ENCODE results near the gene FAM193B. TPM values are rescaled to one million over a fixed set of nuclear protein-coding genes. Genes with fewer than 3 reads are reported as not detected.

Gene FAM193B
- total RNA-seq, 1 donor from 2014 or later: 72.4 TPM

DNA sequence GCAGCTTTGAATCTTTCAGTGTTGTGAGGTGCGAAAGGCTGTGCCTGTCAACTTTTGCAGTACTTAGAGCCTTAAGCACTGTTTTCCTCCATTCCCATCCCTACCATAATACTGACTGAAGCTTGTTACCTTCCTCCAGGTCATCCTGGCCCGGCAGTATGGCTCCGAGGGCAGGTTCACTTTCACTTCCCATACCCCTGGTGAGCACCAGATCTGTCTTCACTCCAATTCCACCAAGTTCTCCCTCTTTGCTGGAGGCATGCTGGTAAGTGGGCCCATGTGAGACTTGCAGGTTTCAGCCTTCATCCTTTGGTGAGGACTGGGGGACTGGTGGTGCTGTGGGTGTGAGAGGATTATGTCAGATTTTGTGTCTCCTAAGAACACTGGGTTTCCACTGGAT lies 39.1 kb upstream of the FAM193B start:
- Histone ChIP-seq H3K4me1 (peaks cover 30% of the 10 kb centered on the region), H3K9me3 (no peaks in the 10 kb centered on the region), H3K27me3 (no peaks in the 10 kb centered on the region), H3K36me3 (peaks cover 3 to 37% of the 10 kb centered on the region in 2 donors), H3K4me3 (peak overlapping the region in 1 of 2 donors; percentile 97), H3K27ac (no peak overlapping the region)
- DNase-seq (ENCODE audit: extremely low spot score in 2 of 2): no peak
- no peak for TF ChIP-seq POLR2A (IDR thresholded peaks at IDR 0.05)
- intact Hi-C loops (cut with DNase I): no loop called here

DNA sequence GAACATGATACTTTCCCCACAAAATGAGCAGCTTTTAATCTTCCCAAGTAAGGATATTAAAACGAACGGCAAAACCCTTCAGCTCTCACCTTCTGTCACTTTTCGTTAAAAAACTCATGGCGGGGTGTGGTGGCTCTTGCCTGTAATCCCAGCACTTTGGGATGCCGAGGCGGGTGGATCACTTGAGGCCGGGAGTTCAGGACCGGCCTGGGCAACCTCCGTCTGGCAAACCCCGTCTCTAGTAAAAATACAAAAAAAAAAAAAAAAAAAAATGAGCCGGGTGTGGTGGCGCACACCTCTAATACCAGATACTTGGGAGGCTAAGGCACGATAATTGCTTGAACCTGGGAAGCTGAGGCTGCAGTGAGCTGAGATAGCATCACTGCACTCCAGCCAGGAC lies 38.5 kb upstream of the FAM193B start:
- no peak for TF ChIP-seq CTCF (IDR thresholded peaks at IDR 0.05)
- no peak for TF ChIP-seq POLR2A (IDR thresholded peaks at IDR 0.05)
- no peak for TF ChIP-seq POLR2AphosphoS5 (IDR thresholded peaks at IDR 0.05; ENCODE audit: insufficient read depth in 1 of 2, low read depth in 1 of 2)
- H3K4me1 ChIP-seq: peaks cover 30% of the 10 kb centered on the region
- intact Hi-C loops (cut with DNase I): no loop called here
- H3K9me3 ChIP-seq: no peaks in the 10 kb centered on the region
- no peaks in the 10 kb centered on the region for H3K27me3 ChIP-seq
- no peak for DNase-seq (ENCODE audit: extremely low spot score in 2 of 2)
- no peak overlapping the region for H3K27ac ChIP-seq
- H3K4me3 ChIP-seq: peak overlapping the region; percentile 81 to 97
- H3K36me3 ChIP-seq: peaks cover 3 to 37% of the 10 kb centered on the region in 2 donors

DNA sequence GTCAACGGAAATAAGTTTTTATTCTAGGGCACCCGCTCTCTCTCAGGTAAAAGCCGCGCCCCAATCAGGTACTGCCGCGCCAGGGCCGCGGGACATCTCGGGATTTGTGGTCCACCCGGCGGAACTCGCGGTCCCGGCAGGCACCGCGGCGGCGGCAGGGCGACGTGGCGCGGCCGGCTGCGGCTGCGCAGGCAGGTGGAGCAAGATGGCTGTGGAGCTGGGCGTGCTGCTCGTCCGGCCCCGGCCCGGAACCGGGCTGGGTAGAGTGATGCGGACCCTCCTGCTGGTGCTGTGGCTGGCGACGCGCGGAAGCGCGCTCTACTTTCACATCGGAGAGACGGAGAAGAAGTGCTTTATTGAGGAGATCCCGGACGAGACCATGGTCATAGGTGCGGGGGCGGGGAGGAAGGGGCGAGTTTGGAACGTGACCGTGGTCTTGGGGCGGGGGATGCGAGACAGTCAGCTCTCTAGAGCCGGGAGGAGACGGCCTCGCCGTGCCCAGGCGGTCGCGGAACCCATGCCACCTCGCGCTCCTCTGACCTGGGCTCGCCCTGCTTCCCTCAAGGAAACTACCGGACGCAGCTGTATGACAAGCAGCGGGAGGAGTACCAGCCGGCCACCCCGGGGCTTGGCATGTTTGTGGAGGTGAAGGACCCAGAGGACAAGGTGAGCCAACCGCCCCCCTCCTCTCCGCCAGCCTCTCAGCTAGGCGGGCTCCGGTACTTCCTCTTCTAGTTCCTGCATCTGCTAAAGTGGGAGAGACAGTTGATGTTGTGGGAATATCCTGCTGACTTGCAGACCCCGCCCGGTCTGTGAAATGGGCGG lies 37.9 kb upstream of the FAM193B start, which contains the start of gene TMED9:
Gene TMED9 (plus strand): TSS at position 194 of the 825 bp plus-strand sequence. CDS start 12 bp downstream, at position 206.
- H3K27me3 ChIP-seq: no peaks in the 10 kb centered on the region
- TF ChIP-seq CTCF (IDR thresholded peaks at IDR 0.05) (peak in 1 of 3 experiments; percentile 13), POLR2AphosphoS5 (IDR thresholded peaks at IDR 0.05; ENCODE audit: insufficient read depth in 1 of 2, low read depth in 1 of 2) (peak; percentile 15 to 87), POLR2A (IDR thresholded peaks at IDR 0.05) (peak in 1 of 2 donors; percentile 81)
- H3K27ac ChIP-seq: peak within 1 kb of the TSS; percentile 71
- H3K36me3 ChIP-seq: peaks cover 3 to 37% of the 10 kb centered on the region in 2 donors
- no peak for DNase-seq (ENCODE audit: extremely low spot score in 2 of 2)
- H3K4me1 ChIP-seq: peaks cover 30% of the 10 kb centered on the region
- H3K4me3 ChIP-seq: peak within 1 kb of the TSS; percentile 81 to 97
- H3K9me3 ChIP-seq: no peaks in the 10 kb centered on the region
- intact Hi-C loops (cut with DNase I): no loop called here

- no peak overlapping the region for H3K27ac ChIP-seq
- no peak for DNase-seq (ENCODE audit: extremely low spot score in 2 of 2)
- peaks cover 3 to 37% of the 10 kb centered on the region in 2 donors for H3K36me3 ChIP-seq
- TF ChIP-seq CTCF (IDR thresholded peaks at IDR 0.05) (no peak), POLR2A (IDR thresholded peaks at IDR 0.05) (no peak), POLR2AphosphoS5 (IDR thresholded peaks at IDR 0.05; ENCODE audit: insufficient read depth in 1 of 2, low read depth in 1 of 2) (no peak)
- H3K4me1 ChIP-seq: peaks cover 30% of the 10 kb centered on the region
- intact Hi-C loops (cut with DNase I): no loop called here
- H3K9me3 ChIP-seq: no peaks in the 10 kb centered on the region
- no peaks in the 10 kb centered on the region for H3K27me3 ChIP-seq
- peak overlapping the region; percentile 81 to 97 for H3K4me3 ChIP-seq
Measured at GRCh38 chr5:177591690-177592009, 37.3 kb upstream of the FAM193B start.

- TF ChIP-seq POLR2AphosphoS5 (IDR thresholded peaks at IDR 0.05; ENCODE audit: insufficient read depth in 1 of 2, low read depth in 1 of 2) (no peak), POLR2A (IDR thresholded peaks at IDR 0.05) (no peak), CTCF (IDR thresholded peaks at IDR 0.05) (no peak)
- Histone ChIP-seq H3K27ac (no peak overlapping the region), H3K4me3 (no peak overlapping the region), H3K4me1 (peaks cover 30% of the 10 kb centered on the region), H3K27me3 (no peaks in the 10 kb centered on the region), H3K9me3 (no peaks in the 10 kb centered on the region), H3K36me3 (peaks cover 3 to 24% of the 10 kb centered on the region in 2 donors)
- intact Hi-C loops (cut with DNase I): no loop called here
- no peak for DNase-seq (ENCODE audit: extremely low spot score in 2 of 2)
Measured at GRCh38 chr5:177590406-177590805, 36.0 kb upstream of the FAM193B start.

Measured in vagina (tissue), 2 donors.